Activated CD4-positive, alpha-beta memory T cell treated with anti-CD3 and anti-CD28 coated beads for 36 hours (primary cell): ENCODE data around the gene LSAMP. TPM values are rescaled to one million over a fixed set of nuclear protein-coding genes. Genes with fewer than 3 reads are reported as not detected.

ENCODE experiments used
- CTCF ChIA-PET: fragments of 350-600 bp; sonication (Branson Sonifier 250); formaldehyde crosslinking; loops from one replicate; lab custom pipeline; 2021; ENCODE audit warnings: antibody characterized with exemption, inconsistent platforms; lab: Charles Lee
- POLR2A ChIA-PET: fragments of 350-600 bp; sonication (Branson Sonifier 250); formaldehyde crosslinking; loops from one replicate; lab custom pipeline; 2021; ENCODE audit warnings: antibody characterized with exemption; lab: Charles Lee
- DNase-seq: peaks from one replicate; pipeline ENCODE4 v3.0.0-alpha.2; 2020
- H3K27ac Mint-ChIP-seq: one replicate; pipeline ENCODE4 v1.8.0; 2021; ENCODE audit warnings: mixed read lengths
- H3K27me3 Mint-ChIP-seq: one replicate; pipeline ENCODE4 v1.8.0; 2021; ENCODE audit warnings: mixed read lengths
- H3K36me3 Mint-ChIP-seq: one replicate; pipeline ENCODE4 v1.8.0; 2021; ENCODE audit warnings: mixed read lengths
- H3K4me1 Mint-ChIP-seq: one replicate; pipeline ENCODE4 v1.8.0; 2021; ENCODE audit warnings: low read depth, mixed read lengths
- H3K4me3 Mint-ChIP-seq: one replicate; pipeline ENCODE4 v1.8.0; 2021; ENCODE audit warnings: mild to moderate bottlenecking, mixed read lengths
- H3K9me3 Mint-ChIP-seq: one replicate; pipeline ENCODE4 v1.8.0; 2021; ENCODE audit warnings: mixed read lengths
- intact Hi-C: fragments of 100-400 bp; cut with micrococcal nuclease; formaldehyde crosslinking; loops from one replicate; pipeline ENCODE4 v1.15.1; 2023
- total RNA-seq, 2 experiments: library from RNA; stranded (reverse); gene quantifications; one replicate each; pipeline ENCODE4 v1.2.3, GENCODE V29; 2021

The LSAMP gene
- total RNA-seq, 2 experiments from 2014 or later, result not detected

DNA sequence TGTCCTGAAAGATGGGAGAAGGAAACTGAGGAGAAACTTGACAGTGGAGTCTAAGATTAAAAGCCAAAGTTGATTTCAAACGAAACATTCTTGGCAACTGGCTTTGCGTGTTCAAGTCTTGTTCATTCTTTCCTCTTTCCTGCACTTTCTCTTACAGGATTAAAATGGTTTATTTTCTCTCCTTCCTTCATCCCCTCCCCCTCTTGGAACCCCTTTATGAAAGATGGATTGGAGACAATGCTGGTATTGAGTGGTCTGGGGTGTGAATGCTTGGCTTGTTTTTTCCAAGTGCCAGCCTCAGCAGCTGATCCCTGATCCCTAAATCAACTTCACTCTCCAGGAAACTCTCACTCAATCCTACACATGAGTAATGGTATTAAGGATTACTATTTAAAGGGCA, 703 bp upstream of the LSAMP start:
- DNase-seq, result no peak
- POLR2A ChIA-PET, result no interaction called here

GRCh38 chr3:116444819-116445310, 422 bp downstream of the LSAMP start:
- H3K27ac Mint-ChIP-seq, result no peak overlapping the region
- H3K4me3 Mint-ChIP-seq, result no peak overlapping the region
- intact Hi-C loops, result no loop called here

More for the DNA sequence above, 703 bp upstream of the LSAMP start:
- intact Hi-C loops, result no loop called here
- Mint-ChIP-seq H3K36me3 (no peaks in the 10 kb centered on the region), H3K27me3 (peaks cover 6% of the 10 kb centered on the region), H3K27ac (no peak overlapping the region), H3K4me3 (no peak overlapping the region), H3K4me1 (no peaks in the 10 kb centered on the region), H3K9me3 (no peaks in the 10 kb centered on the region)
- CTCF ChIA-PET, result no interaction called here

GRCh38 chr3:116444115-116444747, 1.1 kb downstream of the LSAMP start:
- Mint-ChIP-seq H3K36me3 (no peaks in the 10 kb centered on the region), H3K4me3 (no peak overlapping the region), H3K27me3 (peaks cover 6% of the 10 kb centered on the region), H3K9me3 (no peaks in the 10 kb centered on the region), H3K4me1 (no peaks in the 10 kb centered on the region), H3K27ac (no peak overlapping the region)
- intact Hi-C loops, result no loop called here
- DNase-seq, result no peak
- POLR2A ChIA-PET, result no interaction called here
- CTCF ChIA-PET, result no interaction called here

More at GRCh38 chr3:116444819-116445310, 422 bp downstream of the LSAMP start:
- no peaks in the 10 kb centered on the region for H3K36me3 Mint-ChIP-seq
- no peak for DNase-seq
- POLR2A ChIA-PET, result no interaction called here
- no peaks in the 10 kb centered on the region for H3K9me3 Mint-ChIP-seq
- CTCF ChIA-PET, result no interaction called here
- H3K4me1 Mint-ChIP-seq, result no peaks in the 10 kb centered on the region
- H3K27me3 Mint-ChIP-seq, result peaks cover 6% of the 10 kb centered on the region

DNA sequence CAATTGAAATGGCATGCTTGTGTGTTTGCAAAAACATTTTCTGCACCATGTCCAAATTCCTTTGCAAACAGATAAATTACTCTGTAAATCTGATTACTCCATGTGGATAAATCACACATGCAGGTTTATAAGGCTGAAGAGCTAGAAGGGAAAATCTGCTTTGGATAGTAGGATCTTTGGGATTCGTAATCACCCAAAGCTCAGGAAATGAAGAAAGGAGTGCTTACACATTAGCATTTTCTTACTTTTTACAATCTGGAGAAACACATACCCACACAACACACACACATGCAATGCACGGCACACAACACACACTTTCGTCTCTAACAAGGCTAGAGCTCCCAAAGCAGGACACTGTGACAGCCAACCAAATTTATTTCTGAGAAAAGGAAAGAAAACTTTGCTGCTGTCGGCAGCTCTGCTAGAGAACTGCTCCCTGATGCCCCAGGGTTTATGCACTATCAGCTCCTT, 2.1 kb downstream of the LSAMP start:
- DNase-seq, result no peak
- H3K4me1 Mint-ChIP-seq, result no peaks in the 10 kb centered on the region
- H3K27me3 Mint-ChIP-seq, result peaks cover 6% of the 10 kb centered on the region
- ChIA-PET POLR2A (no interaction called here), CTCF (no interaction called here)
- H3K27ac Mint-ChIP-seq, result no peak overlapping the region
- no peaks in the 10 kb centered on the region for H3K36me3 Mint-ChIP-seq
- no peaks in the 10 kb centered on the region for H3K9me3 Mint-ChIP-seq
- intact Hi-C loops, result no loop called here
- no peak overlapping the region for H3K4me3 Mint-ChIP-seq

DNA sequence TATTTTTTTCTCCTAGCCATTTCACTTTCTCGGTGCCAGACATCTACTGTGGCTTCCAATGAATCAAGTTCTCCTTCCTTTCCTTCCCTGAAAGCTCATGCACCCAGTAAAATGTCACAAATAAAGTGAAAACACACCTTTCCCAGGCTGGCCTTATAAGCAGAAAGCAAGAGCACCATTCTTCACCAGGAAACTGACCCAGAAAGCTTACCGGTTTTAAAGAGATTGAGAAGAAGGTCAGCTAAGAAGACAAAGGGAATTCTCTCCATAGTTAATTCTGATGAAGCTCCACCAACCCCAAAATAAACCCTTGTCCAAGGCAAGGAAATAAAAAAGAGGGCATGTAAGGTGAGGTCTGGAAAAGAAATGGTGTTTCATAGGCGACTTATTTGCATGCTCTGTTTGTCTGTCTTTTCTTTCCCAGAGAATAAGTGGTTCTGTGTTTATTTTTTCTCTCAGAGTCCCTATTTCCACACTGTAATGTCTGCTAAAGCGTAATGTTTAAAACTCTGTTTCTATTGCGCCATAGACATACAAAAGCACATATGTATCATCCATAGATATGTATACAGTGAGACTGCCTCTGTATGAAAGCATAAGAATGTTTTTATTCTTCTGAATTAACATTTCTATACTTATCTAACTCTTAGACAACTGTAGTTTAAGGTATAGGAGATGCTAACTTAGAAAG, 2.8 kb downstream of the LSAMP start:
- ChIA-PET POLR2A (no interaction called here), CTCF (no interaction called here)
- Mint-ChIP-seq H3K27ac (no peak overlapping the region), H3K36me3 (no peaks in the 10 kb centered on the region), H3K27me3 (peaks cover 6% of the 10 kb centered on the region), H3K4me3 (no peak overlapping the region), H3K9me3 (no peaks in the 10 kb centered on the region), H3K4me1 (no peaks in the 10 kb centered on the region)
- no peak for DNase-seq
- intact Hi-C loops, result no loop called here

DNA sequence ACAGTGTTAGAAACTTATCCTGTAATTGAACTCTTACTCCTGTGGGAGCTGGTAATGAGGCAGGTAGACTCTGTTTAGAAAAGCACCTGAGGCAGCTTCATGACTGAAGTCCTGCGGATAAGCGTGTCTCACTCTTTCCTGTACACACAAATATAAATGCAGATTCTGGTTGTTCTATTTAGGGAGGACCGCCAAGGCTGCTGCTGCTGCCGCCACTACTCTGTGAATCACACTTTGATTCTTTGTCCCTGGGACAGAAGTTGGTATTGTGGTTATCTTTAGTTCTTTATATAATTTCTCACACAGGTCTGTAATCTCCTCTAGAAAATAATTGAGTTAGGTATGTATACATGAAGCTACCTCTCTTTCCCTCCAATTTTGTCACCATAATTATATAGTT, 3.6 kb downstream of the LSAMP start:
- POLR2A ChIA-PET, result no interaction called here
- no peaks in the 10 kb centered on the region for H3K36me3 Mint-ChIP-seq
- no peak for DNase-seq
- H3K4me1 Mint-ChIP-seq, result no peaks in the 10 kb centered on the region
- no peak overlapping the region for H3K27ac Mint-ChIP-seq
- CTCF ChIA-PET, result no interaction called here
- H3K9me3 Mint-ChIP-seq, result no peaks in the 10 kb centered on the region
- no peak overlapping the region for H3K4me3 Mint-ChIP-seq
- intact Hi-C loops, result no loop called here
- peaks cover 6% of the 10 kb centered on the region for H3K27me3 Mint-ChIP-seq

DNA sequence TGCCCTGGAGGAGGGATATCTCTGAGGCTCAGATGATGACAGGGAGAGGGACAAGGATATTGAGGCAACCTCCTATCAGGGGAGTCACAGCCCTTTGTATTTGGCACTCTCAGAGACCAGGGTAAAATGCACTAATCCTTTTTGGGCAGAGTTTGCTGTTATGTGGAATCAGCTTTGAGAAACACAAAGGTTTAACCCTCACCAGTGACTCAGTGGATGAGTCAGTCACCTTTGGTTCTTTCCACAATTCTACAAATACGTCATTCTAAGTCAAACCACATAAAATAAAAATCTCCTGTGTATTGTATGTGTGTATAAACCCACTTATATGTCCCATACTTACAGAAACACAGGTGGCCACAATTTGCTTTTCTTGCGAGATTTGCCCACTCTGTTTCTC, 5.1 kb downstream of the LSAMP start:
- Mint-ChIP-seq H3K4me1 (no peaks in the 10 kb centered on the region), H3K36me3 (no peaks in the 10 kb centered on the region), H3K9me3 (no peaks in the 10 kb centered on the region), H3K27me3 (peaks cover 6% of the 10 kb centered on the region), H3K4me3 (no peak overlapping the region), H3K27ac (no peak overlapping the region)
- intact Hi-C loops, result no loop called here
- no peak for DNase-seq
- CTCF ChIA-PET, result no interaction called here
- POLR2A ChIA-PET, result no interaction called here

DNA sequence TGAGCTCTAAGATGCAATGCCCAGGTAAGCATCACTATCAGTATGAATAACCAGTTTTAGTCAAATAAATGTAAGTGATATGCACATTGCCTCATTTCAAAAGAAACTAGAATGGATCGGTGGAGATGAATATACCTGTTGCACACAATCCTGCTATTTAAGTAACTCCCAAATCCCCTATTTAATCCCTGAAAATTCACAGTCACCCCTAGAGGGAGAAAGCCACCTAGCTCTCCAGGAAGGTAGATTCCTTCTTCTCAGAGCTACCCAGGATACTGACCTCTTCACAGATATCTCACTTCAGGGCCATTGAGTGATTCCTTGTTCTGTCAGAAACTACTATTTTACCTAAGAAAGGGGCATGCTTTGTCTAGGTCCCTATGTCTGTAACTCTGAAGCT, 11.7 kb downstream of the LSAMP start:
- POLR2A ChIA-PET, result no interaction called here
- H3K36me3 Mint-ChIP-seq, result no peaks in the 10 kb centered on the region
- H3K4me3 Mint-ChIP-seq, result no peak overlapping the region
- DNase-seq, result no peak
- H3K4me1 Mint-ChIP-seq, result no peaks in the 10 kb centered on the region
- no peaks in the 10 kb centered on the region for H3K27me3 Mint-ChIP-seq
- peaks cover 7% of the 10 kb centered on the region for H3K9me3 Mint-ChIP-seq
- CTCF ChIA-PET, result no interaction called here
- intact Hi-C loops, result no loop called here
- H3K27ac Mint-ChIP-seq, result no peak overlapping the region

GRCh38 chr3:116432795-116433194, 12.5 kb downstream of the LSAMP start:
- intact Hi-C loops, result no loop called here
- Mint-ChIP-seq H3K4me1 (no peaks in the 10 kb centered on the region), H3K9me3 (peaks cover 7% of the 10 kb centered on the region), H3K27ac (no peak overlapping the region), H3K36me3 (no peaks in the 10 kb centered on the region), H3K4me3 (no peak overlapping the region), H3K27me3 (no peaks in the 10 kb centered on the region)
- DNase-seq, result no peak
- POLR2A ChIA-PET, result no interaction called here
- CTCF ChIA-PET, result no interaction called here

DNA sequence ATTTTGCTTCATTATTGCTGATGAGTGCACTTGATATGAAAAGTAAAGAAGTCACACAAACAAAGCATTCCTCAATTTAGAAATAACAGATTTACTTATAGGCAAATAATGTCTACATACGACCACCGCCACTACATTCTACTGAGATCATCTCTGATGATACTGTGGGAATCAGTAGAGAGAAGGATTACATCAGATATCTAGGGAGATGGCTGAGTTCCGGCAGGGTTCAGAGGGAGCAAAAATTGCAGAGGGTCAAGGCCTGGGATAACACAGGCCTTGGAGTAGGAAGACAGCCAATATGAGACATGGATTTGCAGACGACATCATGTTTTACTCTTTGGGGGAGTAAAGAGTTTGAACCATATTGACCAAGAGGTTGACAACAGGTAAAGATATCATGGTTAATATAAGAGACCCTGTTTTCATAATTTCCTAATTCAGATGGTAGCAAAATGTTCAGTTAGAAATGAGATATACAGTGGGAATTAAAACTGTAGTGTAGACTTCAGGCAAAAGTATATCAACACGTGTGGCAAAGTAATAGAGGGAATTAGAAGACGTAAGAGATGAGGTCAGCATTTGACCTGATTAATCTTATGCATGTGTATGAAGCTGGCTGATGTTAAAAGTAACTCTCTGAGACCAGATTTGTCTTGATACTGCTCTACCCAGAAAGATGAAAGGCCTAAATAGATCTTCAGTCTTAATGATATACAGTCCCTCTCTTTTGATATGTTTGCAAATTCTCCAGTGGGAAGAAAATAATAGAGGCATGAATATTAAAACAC, 15.6 kb downstream of the LSAMP start:
- Mint-ChIP-seq H3K4me3 (no peak overlapping the region), H3K9me3 (peaks cover 9% of the 10 kb centered on the region), H3K27me3 (no peaks in the 10 kb centered on the region), H3K4me1 (no peaks in the 10 kb centered on the region), H3K36me3 (no peaks in the 10 kb centered on the region), H3K27ac (no peak overlapping the region)
- intact Hi-C loops, result no loop called here
- DNase-seq, result no peak
- ChIA-PET POLR2A (no interaction called here), CTCF (no interaction called here)

DNA sequence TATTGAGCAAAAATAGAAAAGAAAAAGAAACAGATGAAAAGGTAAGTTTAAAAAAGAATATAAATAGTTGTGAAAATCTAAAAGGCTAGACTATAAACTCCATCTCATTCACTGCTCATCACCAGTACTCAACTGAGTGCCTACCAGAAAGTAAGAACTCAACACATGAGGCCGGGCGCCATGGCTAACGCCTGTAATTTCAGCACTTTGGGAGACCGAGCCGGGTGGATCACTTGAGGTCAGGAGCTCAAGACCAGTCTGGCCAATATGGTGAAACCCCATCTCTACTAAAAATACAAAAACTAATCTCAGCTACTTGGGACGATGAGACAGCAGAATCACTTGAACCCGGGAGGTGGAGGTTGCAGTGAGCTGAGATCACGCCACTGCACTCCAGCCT, 19.3 kb downstream of the LSAMP start:
- POLR2A ChIA-PET, result no interaction called here
- no peaks in the 10 kb centered on the region for H3K27me3 Mint-ChIP-seq
- no peak for DNase-seq
- no peak overlapping the region for H3K4me3 Mint-ChIP-seq
- H3K27ac Mint-ChIP-seq, result no peak overlapping the region
- peaks cover 6% of the 10 kb centered on the region for H3K9me3 Mint-ChIP-seq
- intact Hi-C loops, result no loop called here
- CTCF ChIA-PET, result no interaction called here
- H3K4me1 Mint-ChIP-seq, result no peaks in the 10 kb centered on the region
- no peaks in the 10 kb centered on the region for H3K36me3 Mint-ChIP-seq

GRCh38 chr3:116425126-116425525, 20.2 kb downstream of the LSAMP start:
- ChIA-PET POLR2A (no interaction called here), CTCF (no interaction called here)
- H3K27me3 Mint-ChIP-seq, result no peaks in the 10 kb centered on the region
- intact Hi-C loops, result no loop called here
- no peaks in the 10 kb centered on the region for H3K4me1 Mint-ChIP-seq
- peaks cover 6% of the 10 kb centered on the region for H3K9me3 Mint-ChIP-seq
- H3K36me3 Mint-ChIP-seq, result no peaks in the 10 kb centered on the region
- DNase-seq, result no peak
- H3K4me3 Mint-ChIP-seq, result no peak overlapping the region
- H3K27ac Mint-ChIP-seq, result no peak overlapping the region
